ENCODE measurements around the gene SF3B3. TPM values are rescaled to one million over a fixed set of nuclear protein-coding genes. Genes with fewer than 3 reads are reported as not detected.

Gene SF3B3
- polyA plus RNA-seq, 1 of the 3 experiments (the other 2 are of a cell fraction): 81.7 TPM

DNA sequence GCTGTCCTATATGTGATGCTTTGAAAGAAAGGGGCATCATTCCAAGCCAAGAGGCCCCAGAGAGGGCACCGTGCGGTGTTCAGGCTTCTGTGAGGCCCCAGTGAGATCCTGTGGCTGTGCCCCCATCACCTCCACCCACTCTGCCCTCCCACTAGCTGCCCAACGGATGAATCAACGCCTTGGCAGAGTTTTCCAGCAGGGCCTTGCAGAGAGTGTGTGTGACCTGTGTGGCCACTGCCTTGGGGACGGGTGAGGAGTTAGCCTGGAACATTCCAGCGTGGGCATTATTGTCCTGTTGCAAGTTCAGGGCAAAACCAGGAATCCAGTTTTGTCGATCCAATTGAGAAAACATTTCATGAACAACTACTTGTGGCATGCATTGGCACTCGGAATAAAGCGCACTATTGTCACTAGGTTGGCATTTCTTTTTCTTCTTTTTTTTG is 53.7 kb downstream of the SF3B3 start:
- ChIA-PET POLR2A (no interaction called here), CTCF (no interaction called here)
- H3K9me2 ChIP-seq: no peaks in the 10 kb centered on the region
- peaks cover 13 to 18% of the 10 kb centered on the region in 2 experiments for H3K36me3 ChIP-seq (replicated peaks in 1 of 2; ENCODE audit: control insufficient read depth in 1 of 2, insufficient read depth in 2 of 2, low read length in 1 of 2)
- H3K4me3 ChIP-seq (ENCODE audit: low read depth in 2 of 2, low read length in 1 of 2): no peak overlapping the region
- WGBS (ENCODE audit: low lambda C conversion rate): 55% methylated on average over 9 of the region's 9 CpGs
- no peaks in the 10 kb centered on the region for H3K79me2 ChIP-seq (ENCODE audit: insufficient read depth)
- H3K9me3 ChIP-seq: no peaks in the 10 kb centered on the region
- peaks cover 0 to 29% of the 10 kb centered on the region in 2 experiments; a peak in 3 of 4 replicates for H3K4me1 ChIP-seq (ENCODE audit: control insufficient read depth in 1 of 2, insufficient read depth in 2 of 2, low read depth in 1 of 2, low read length in 1 of 2)
- no peaks in the 10 kb centered on the region for H3K27me3 ChIP-seq (ENCODE audit: insufficient read depth)
- peak overlapping the region; percentile 37 for H3K4me2 ChIP-seq
- H3K9ac ChIP-seq: no peak overlapping the region
- H2AFZ ChIP-seq (ENCODE audit: low read depth): no peak overlapping the region
- no peak for DNase-seq
- H3F3A ChIP-seq (replicated peaks; ENCODE audit: insufficient read depth): peaks cover 33% of the 10 kb centered on the region
- H3K27ac ChIP-seq (ENCODE audit: low read depth in 2 of 2, low read length in 1 of 2): peak overlapping the region in 1 of 2 experiments; percentile 55; a peak in 2 of 4 replicates
- H4K20me1 ChIP-seq (ENCODE audit: insufficient read depth): peaks cover 21% of the 10 kb centered on the region
- TF ChIP-seq CHD2 (IDR thresholded peaks at IDR 0.05; ENCODE audit: low read length, partially characterized antibody) (no peak), MXI1 (IDR thresholded peaks at IDR 0.05; ENCODE audit: low read depth, low read length) (no peak), FOXM1 (IDR thresholded peaks at IDR 0.05; ENCODE audit: low read depth) (no peak), RXRA (IDR thresholded peaks at IDR 0.05; ENCODE audit: borderline replicate concordance, low read depth) (0 out of 2 replicates have a peak, but pooled peaks have one; percentile 46), RFX5 (IDR thresholded peaks at IDR 0.05; ENCODE audit: low read length) (no peak), MEF2A (IDR thresholded peaks at IDR 0.05; ENCODE audit: borderline replicate concordance, low read depth) (no peak), TEAD4 (IDR thresholded peaks at IDR 0.05; ENCODE audit: borderline replicate concordance, insufficient read depth) (peak; percentile 47; the same call in 1 of the 2 replicates), POLR2AphosphoS5 (IDR thresholded peaks at IDR 0.05; ENCODE audit: low read depth, low read length) (peak; percentile 66), TAF1 (IDR thresholded peaks at IDR 0.05; ENCODE audit: borderline replicate concordance, low read depth, low read length) (no peak), YY1 (IDR thresholded peaks at IDR 0.05; ENCODE audit: low read depth) (no peak), NFIC (IDR thresholded peaks at IDR 0.05; ENCODE audit: borderline replicate concordance) (peak; percentile 81), JUND (IDR thresholded peaks at IDR 0.05) (peak; percentile 59), GATA2 (CRISPR knock-in tag; IDR thresholded peaks at IDR 0.05) (no peak), RCOR1 (IDR thresholded peaks at IDR 0.05; ENCODE audit: low read length) (no peak), NRF1 (IDR thresholded peaks at IDR 0.05; ENCODE audit: low read depth, low read length) (no peak), FOSL2 (IDR thresholded peaks at IDR 0.05; ENCODE audit: borderline replicate concordance, low read depth) (peak; percentile 68; the same call in 1 of the 2 replicates), USF2 (IDR thresholded peaks at IDR 0.05; ENCODE audit: borderline replicate concordance, low read depth, low read length) (no peak), TCF12 (IDR thresholded peaks at IDR 0.05) (peak; percentile 36; the same call in 1 of the 2 replicates), EP300 (IDR thresholded peaks at IDR 0.05; ENCODE audit: borderline replicate concordance in 1 of 2, low read depth in 1 of 2, low read length in 1 of 2) (peak in 1 of 2 experiments; percentile 36; a peak in 1 of 4 replicates), RAD21 (IDR thresholded peaks at IDR 0.05; ENCODE audit: low read length) (no peak), FOXJ3 (CRISPR knock-in tag; IDR thresholded peaks at IDR 0.05) (no peak)
- TF ChIP-seq, protein P1, sequence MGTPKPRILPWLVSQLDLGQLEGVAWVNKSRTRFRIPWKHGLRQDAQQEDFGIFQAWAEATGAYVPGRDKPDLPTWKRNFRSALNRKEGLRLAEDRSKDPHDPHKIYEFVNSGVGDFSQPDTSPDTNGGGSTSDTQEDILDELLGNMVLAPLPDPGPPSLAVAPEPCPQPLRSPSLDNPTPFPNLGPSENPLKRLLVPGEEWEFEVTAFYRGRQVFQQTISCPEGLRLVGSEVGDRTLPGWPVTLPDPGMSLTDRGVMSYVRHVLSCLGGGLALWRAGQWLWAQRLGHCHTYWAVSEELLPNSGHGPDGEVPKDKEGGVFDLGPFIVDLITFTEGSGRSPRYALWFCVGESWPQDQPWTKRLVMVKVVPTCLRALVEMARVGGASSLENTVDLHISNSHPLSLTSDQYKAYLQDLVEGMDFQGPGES (IDR thresholded peaks at IDR 0.05; ENCODE audit: low read depth, low read length): no peak
- TF ChIP-seq, protein P2, sequence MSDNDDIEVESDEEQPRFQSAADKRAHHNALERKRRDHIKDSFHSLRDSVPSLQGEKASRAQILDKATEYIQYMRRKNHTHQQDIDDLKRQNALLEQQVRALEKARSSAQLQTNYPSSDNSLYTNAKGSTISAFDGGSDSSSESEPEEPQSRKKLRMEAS (IDR thresholded peaks at IDR 0.05; ENCODE audit: low read depth): peak; percentile 79
- TF ChIP-seq, protein P3, sequence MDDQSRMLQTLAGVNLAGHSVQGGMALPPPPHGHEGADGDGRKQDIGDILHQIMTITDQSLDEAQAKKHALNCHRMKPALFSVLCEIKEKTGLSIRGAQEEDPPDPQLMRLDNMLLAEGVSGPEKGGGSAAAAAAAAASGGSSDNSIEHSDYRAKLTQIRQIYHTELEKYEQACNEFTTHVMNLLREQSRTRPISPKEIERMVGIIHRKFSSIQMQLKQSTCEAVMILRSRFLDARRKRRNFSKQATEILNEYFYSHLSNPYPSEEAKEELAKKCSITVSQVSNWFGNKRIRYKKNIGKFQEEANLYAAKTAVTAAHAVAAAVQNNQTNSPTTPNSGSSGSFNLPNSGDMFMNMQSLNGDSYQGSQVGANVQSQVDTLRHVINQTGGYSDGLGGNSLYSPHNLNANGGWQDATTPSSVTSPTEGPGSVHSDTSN (IDR thresholded peaks at IDR 0.05): peak; percentile 45; the same call in 1 of the 2 replicates
- TF ChIP-seq, protein P4, sequence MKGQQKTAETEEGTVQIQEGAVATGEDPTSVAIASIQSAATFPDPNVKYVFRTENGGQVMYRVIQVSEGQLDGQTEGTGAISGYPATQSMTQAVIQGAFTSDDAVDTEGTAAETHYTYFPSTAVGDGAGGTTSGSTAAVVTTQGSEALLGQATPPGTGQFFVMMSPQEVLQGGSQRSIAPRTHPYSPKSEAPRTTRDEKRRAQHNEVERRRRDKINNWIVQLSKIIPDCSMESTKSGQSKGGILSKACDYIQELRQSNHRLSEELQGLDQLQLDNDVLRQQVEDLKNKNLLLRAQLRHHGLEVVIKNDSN (IDR thresholded peaks at IDR 0.05; ENCODE audit: borderline replicate concordance, low read depth): no peak
- TF ChIP-seq, protein P5, sequence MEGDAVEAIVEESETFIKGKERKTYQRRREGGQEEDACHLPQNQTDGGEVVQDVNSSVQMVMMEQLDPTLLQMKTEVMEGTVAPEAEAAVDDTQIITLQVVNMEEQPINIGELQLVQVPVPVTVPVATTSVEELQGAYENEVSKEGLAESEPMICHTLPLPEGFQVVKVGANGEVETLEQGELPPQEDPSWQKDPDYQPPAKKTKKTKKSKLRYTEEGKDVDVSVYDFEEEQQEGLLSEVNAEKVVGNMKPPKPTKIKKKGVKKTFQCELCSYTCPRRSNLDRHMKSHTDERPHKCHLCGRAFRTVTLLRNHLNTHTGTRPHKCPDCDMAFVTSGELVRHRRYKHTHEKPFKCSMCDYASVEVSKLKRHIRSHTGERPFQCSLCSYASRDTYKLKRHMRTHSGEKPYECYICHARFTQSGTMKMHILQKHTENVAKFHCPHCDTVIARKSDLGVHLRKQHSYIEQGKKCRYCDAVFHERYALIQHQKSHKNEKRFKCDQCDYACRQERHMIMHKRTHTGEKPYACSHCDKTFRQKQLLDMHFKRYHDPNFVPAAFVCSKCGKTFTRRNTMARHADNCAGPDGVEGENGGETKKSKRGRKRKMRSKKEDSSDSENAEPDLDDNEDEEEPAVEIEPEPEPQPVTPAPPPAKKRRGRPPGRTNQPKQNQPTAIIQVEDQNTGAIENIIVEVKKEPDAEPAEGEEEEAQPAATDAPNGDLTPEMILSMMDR (IDR thresholded peaks at IDR 0.05): no peak

All from SK-N-SH (cell line).